Epithelial cell of proximal tubule (primary cell): ENCODE data around the gene RICTOR. TPM values are rescaled to one million over a fixed set of nuclear protein-coding genes. Genes with fewer than 3 reads are reported as not detected.
A peak's percentile ranks its signal among the peaks of the same experiment; 100 is the strongest.

ENCODE experiments used
- DNase-seq: peaks from one replicate; pipeline ENCODE4 v3.0.0-alpha.2; 2011; ENCODE audit warnings: low read depth
- H3K4me3 ChIP-seq: 2 replicates; pipeline ENCODE4 v1.5.1; 2011; ENCODE audit warnings: low read depth, mild to moderate bottlenecking, low read length
- CTCF ChIP-seq: conservative IDR thresholded peaks from 2 replicates; pipeline ENCODE4 v1.5.1; 2012; ENCODE audit warnings: low read depth, mild to moderate bottlenecking, low read length
- total RNA-seq: library from RNA; depleted of rRNA; stranded (reverse); fragments of >200 nt; gene quantifications from 2 replicates; pipeline ENCODE4 v1.2.3, GENCODE V29; 2015

RICTOR gene
- total RNA-seq, 1 donor from 2014 or later: 13.8 TPM

DNA sequence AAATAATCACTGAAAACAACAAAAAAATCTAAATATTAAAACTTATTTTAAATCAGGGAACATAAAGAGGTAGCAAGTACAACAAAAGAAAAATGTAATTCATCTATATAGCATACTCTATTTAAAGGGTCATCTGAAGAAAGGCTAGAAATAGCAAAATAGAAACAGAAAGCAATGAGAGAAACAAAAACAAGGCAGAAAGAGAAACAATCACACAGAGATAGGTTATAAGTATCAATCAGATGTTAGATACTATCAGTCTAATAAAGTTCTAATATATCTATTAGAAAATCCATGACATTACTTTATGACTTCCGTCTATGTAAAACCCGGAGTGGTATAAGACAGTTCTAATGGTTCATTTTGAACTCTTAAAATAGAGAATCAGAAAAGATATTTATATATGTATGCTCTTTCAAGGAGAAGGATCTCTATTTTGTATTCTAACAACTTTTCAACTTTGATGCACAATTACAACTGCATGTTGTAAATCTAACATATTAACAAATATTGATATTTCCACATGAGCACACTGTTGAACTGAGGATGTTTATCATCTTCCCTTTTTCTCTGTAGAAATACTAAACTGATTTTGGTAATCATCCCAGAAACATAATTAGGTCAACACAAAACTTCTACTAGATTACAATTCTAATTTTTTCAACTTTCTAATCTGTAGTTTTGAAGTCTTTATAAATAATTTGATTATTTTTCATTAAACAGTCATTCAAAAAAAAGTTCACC, 15.8 kb downstream of the RICTOR start:
- TF ChIP-seq CTCF: no peak
- DNase-seq: no peak
- H3K4me3 ChIP-seq: peak overlapping the region; percentile 26

GRCh38 chr5:39057734-39058133, 16.5 kb downstream of the RICTOR start:
- no peak for TF ChIP-seq CTCF
- H3K4me3 ChIP-seq: peak overlapping the region; percentile 26
- no peak for DNase-seq

GRCh38 chr5:39055768-39056398, 18.3 kb downstream of the RICTOR start:
- DNase-seq: no peak

DNA sequence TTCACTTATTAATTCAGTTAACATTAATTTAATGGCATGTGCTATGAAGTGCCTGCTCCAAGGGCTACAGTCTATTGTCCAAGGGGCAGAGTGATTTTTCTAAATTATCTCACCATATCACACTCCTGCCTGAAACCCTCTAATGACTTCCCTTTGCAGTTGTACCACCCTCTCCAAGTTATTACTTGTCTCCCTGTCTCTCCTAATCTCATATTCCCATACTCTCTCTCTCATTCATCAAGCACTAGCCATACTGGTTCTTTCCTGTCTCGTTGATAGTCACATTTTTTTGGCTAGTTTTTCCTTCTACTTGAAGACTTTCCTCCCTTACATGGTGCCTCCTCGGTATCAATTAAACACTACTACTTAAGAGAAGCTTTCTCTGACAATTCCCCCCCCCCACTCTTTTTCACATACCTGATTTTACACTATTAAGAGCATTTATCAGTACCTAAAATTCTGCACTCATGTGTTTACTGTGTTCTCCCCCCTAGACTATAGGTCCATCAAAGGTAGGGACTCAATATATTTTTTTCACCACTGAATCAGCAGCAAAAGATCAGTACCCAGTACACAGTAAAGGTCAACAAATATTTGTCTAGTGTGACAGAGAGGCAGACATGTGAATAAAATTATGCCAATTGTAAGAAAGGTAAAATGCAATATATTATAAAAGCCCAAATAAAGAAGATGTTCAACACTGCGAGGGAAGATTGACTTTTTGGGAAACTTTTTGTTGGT, 19.0 kb downstream of the RICTOR start:
- H3K4me3 ChIP-seq: no peak overlapping the region
- no peak for DNase-seq
- no peak for TF ChIP-seq CTCF

More at GRCh38 chr5:39055768-39056398, 18.3 kb downstream of the RICTOR start:
- TF ChIP-seq CTCF: no peak
- no peak overlapping the region for H3K4me3 ChIP-seq

DNA sequence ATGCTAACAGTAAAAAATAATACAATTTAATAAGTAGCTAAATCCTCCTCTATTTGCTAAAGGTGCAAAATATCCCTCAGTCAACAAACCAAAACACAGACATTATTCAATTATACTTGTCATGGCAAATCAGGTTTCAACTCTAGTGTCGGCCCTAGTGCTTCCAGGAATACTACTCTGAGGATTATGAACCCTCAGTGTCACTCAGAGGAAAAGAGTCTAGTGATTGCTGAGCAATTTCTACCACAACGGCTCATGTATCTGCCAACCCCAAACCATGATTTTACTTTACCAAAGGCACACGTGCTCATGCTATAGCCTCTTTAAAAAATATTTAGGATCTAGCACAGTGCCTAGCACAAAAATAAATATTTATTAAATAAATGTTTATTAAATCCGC, 21.0 kb downstream of the RICTOR start:
- no peak for DNase-seq
- H3K4me3 ChIP-seq: no peak overlapping the region
- no peak for TF ChIP-seq CTCF

GRCh38 chr5:39052141-39052540, 22.1 kb downstream of the RICTOR start:
- no peak overlapping the region for H3K4me3 ChIP-seq
- TF ChIP-seq CTCF: no peak
- DNase-seq: no peak
